Measurements from ENCODE around the gene TCEANC.

- TF ChIP-seq CTCF (IDR thresholded peaks at IDR 0.05 in 4 of 5, conservative IDR thresholded peaks at IDR 0.05 in 1 of 5) (no peak), POLR2A (IDR thresholded peaks at IDR 0.05) (no peak)
These were observed 41.4 kb downstream of the TCEANC start for GRCh38 chrX:13694359-13694758.

Measured in gastrocnemius medialis (tissue), 4 donors.